HepG2 (cell line): ENCODE measurements around the gene GTF2H4. TPM values are rescaled to one million over a fixed set of nuclear protein-coding genes. Genes with fewer than 3 reads are reported as not detected.
A peak's percentile ranks its signal among the peaks of the same experiment; 100 is the strongest.

Experiments used
- ATAD3A ChIP-seq: sonication (generic); formaldehyde crosslinking; IDR thresholded peaks from 2 replicates; pipeline ENCODE4 v1.4.0; 2020; ENCODE audit warnings: missing genetic modification reagents
- ATF5 ChIP-seq: sonication (generic); formaldehyde crosslinking; IDR thresholded peaks from 2 replicates; pipeline ENCODE4 v1.4.0; 2020; ENCODE audit warnings: mild to moderate bottlenecking, low read depth, missing genetic modification reagents
- BCLAF1 ChIP-seq: fragments of 450-650 bp; IDR thresholded peaks from 2 replicates; pipeline ENCODE4 v1.6.1; 2017; ENCODE audit warnings: mild to moderate bottlenecking
- BORCS8-MEF2B ChIP-seq: sonication (generic); formaldehyde crosslinking; IDR thresholded peaks from 2 replicates; pipeline ENCODE4 v1.8.0; 2022; ENCODE audit warnings: mild to moderate bottlenecking, missing genetic modification reagents
- CCAR2 ChIP-seq: fragments of 200-400 bp; formaldehyde crosslinking; optimal IDR thresholded peaks from 2 replicates; pipeline ENCODE3; 2018; ENCODE audit warnings: low read depth, mild to moderate bottlenecking, low read length, moderate library complexity
- CCDC6 ChIP-seq: sonication (generic); formaldehyde crosslinking; IDR thresholded peaks from 2 replicates; pipeline ENCODE4 v1.8.1; 2022; ENCODE audit warnings: mild to moderate bottlenecking, missing genetic modification reagents, moderate library complexity
- DR1 ChIP-seq: sonication (generic); formaldehyde crosslinking; IDR thresholded peaks from 2 replicates; pipeline ENCODE4 v1.8.0; 2021; ENCODE audit warnings: mild to moderate bottlenecking, missing genetic modification reagents, inconsistent platforms
- EHMT2 ChIP-seq: fragments of 200-600 bp; sonication (generic); IDR thresholded peaks from 2 replicates; pipeline ENCODE4 v1.7.0; 2017; ENCODE audit warnings: antibody characterized with exemption, low read depth, low read length, borderline replicate concordance
- HIVEP1 ChIP-seq: sonication (generic); formaldehyde crosslinking; IDR thresholded peaks from 2 replicates; pipeline ENCODE4 v1.4.0; 2020; ENCODE audit warnings: mild to moderate bottlenecking, missing genetic modification reagents
- HMG20B ChIP-seq: conservative IDR thresholded peaks from 2 replicates; pipeline ENCODE4 v1.6.1; 2016; ENCODE audit warnings: missing genetic modification reagents, missing compliant biosample characterization
- HNF4A ChIP-seq: sonication (generic); formaldehyde crosslinking; IDR thresholded peaks from 2 replicates; pipeline ENCODE4 v1.4.0; 2020; ENCODE audit warnings: missing genetic modification reagents
- JUN ChIP-seq: sonication (generic); formaldehyde crosslinking; IDR thresholded peaks from 2 replicates; pipeline ENCODE4 v1.4.0; 2020; ENCODE audit warnings: mild to moderate bottlenecking, missing genetic modification reagents
- MED1 ChIP-seq: sonication (generic); formaldehyde crosslinking; IDR thresholded peaks from 2 replicates; pipeline ENCODE4 v1.4.0; 2020; ENCODE audit warnings: missing genetic modification reagents
- PRPF4 ChIP-seq: fragments of 200-400 bp; formaldehyde crosslinking; IDR thresholded peaks from 2 replicates; pipeline ENCODE4 v1.6.1; 2016; ENCODE audit warnings: low read length, low read depth; ENCODE audit not compliant: poor library complexity, severe bottlenecking
- THAP8 ChIP-seq: sonication (generic); formaldehyde crosslinking; IDR thresholded peaks from 2 replicates; pipeline ENCODE4 v1.5.1; 2020; ENCODE audit warnings: missing genetic modification reagents, mild to moderate bottlenecking, borderline replicate concordance
- THRA ChIP-seq: sonication (generic); formaldehyde crosslinking; IDR thresholded peaks from 2 replicates; pipeline ENCODE4 v1.4.0; 2020; ENCODE audit warnings: missing genetic modification reagents, borderline replicate concordance
- ZBTB42 ChIP-seq: sonication (generic); formaldehyde crosslinking; IDR thresholded peaks from 2 replicates; pipeline ENCODE4 v1.5.0; 2020; ENCODE audit warnings: mild to moderate bottlenecking, missing genetic modification reagents
- ZC3H13 ChIP-seq: sonication (generic); formaldehyde crosslinking; IDR thresholded peaks from 2 replicates; pipeline ENCODE4 v1.8.1; 2023; ENCODE audit warnings: mild to moderate bottlenecking, missing genetic modification reagents, moderate library complexity
- ZFP37 ChIP-seq: sonication (generic); formaldehyde crosslinking; IDR thresholded peaks from 2 replicates; pipeline ENCODE4 v1.4.0; 2020; ENCODE audit warnings: missing genetic modification reagents, borderline replicate concordance
- ZNF24 ChIP-seq: fragments of 450-650 bp; IDR thresholded peaks from 2 replicates; pipeline ENCODE4 v1.6.1; 2017; ENCODE audit warnings: antibody characterized with exemption, mild to moderate bottlenecking
- ZNF296 ChIP-seq: sonication (generic); formaldehyde crosslinking; conservative IDR thresholded peaks from 2 replicates; pipeline ENCODE4 v1.5.0; 2020; ENCODE audit warnings: mild to moderate bottlenecking, missing genetic modification reagents
- ZSCAN22 ChIP-seq: sonication (generic); formaldehyde crosslinking; IDR thresholded peaks from 2 replicates; pipeline ENCODE4 v1.4.0; 2020; ENCODE audit warnings: mild to moderate bottlenecking, missing genetic modification reagents
- ZSCAN9 ChIP-seq: IDR thresholded peaks from 2 replicates; pipeline ENCODE4 v1.6.1; 2016; ENCODE audit warnings: borderline replicate concordance
- polyA plus RNA-seq, 8 experiments: library from polyadenylated mRNA; depleted of rRNA in 3 of 8; stranded (reverse) in 7 of 8; unstranded in 1 of 8; fragments of >200 nt; fragmentation: Illumina TruSeq in 4 of 8; extraction: Trizol in 4 of 8; gene quantifications; 2 replicates each; pipeline versions ENCODE4 v1.2.1 to v1.2.3, GENCODE V29; 2011 to 2016; ENCODE audit warnings: low read depth in 4 of 8, missing spikeins in 1 of 8, mixed read lengths in 1 of 8; ENCODE audit not compliant: insufficient read depth in 1 of 8
- total RNA-seq, 5 experiments: library from RNA; depleted of rRNA; stranded (reverse); fragments of >200 nt; fragmentation: Illumina TruSeq; extraction: Trizol; gene quantifications; 2 replicates each; pipeline ENCODE4 v1.2.3, GENCODE V29; 2016; ENCODE audit warnings: low read depth in 1 of 5

The GTF2H4 gene
- total and polyA plus RNA-seq, 2 of the 13 experiments (the other 11 are each of a cell fraction or from before 2014, with no cell fraction given) = 15.9 to 49.3 TPM

- no peak for TF ChIP-seq BCLAF1
- TF ChIP-seq ZSCAN9 (CRISPR knock-in tag) = no peak; the same call in 1 of the 2 replicates
- peak; percentile 62; the same call in 1 of the 2 replicates for TF ChIP-seq ZNF24
- no peak for TF ChIP-seq ATF5
- no peak for TF ChIP-seq DR1
- 0 out of 2 replicates have a peak, but pooled peaks have one; percentile 32 for TF ChIP-seq ZBTB42
- peak; percentile 67 for TF ChIP-seq CCAR2
- TF ChIP-seq ZC3H13 (CRISPR knock-in tag) = peak; percentile 15; the same call in 1 of the 2 replicates
- TF ChIP-seq THAP8 (CRISPR knock-in tag) = peak; percentile 67
- TF ChIP-seq ATAD3A = no peak
- peak; percentile 78 for TF ChIP-seq BORCS8-MEF2B (CRISPR knock-in tag)
- TF ChIP-seq CCDC6 (CRISPR knock-in tag) = peak; percentile 57
- no peak for TF ChIP-seq ZSCAN22 (CRISPR knock-in tag)
- no peak for TF ChIP-seq HNF4A (CRISPR knock-in tag)
- TF ChIP-seq HMG20B (CRISPR knock-in tag) = peak; percentile 68; the same call in 1 of the 2 replicates
- peak; percentile 69; the same call in 1 of the 2 replicates for TF ChIP-seq THRA (CRISPR knock-in tag)
- TF ChIP-seq HIVEP1 (CRISPR knock-in tag) = no peak
- no peak for TF ChIP-seq JUN (CRISPR knock-in tag)
- TF ChIP-seq PRPF4 = no peak
- no peak; the same call in 1 of the 2 replicates for TF ChIP-seq MED1 (CRISPR knock-in tag)
- no peak for TF ChIP-seq ZFP37 (CRISPR knock-in tag)
- TF ChIP-seq EHMT2 = peak; percentile 32; the same call in 1 of the 2 replicates
- no peak for TF ChIP-seq ZNF296
Observed at GRCh38 chr6:30907758-30908591, at the start of gene GTF2H4 (continued).
